Ascending aorta (tissue), 2 donors: ENCODE data around the gene CGB1. TPM values are rescaled to one million over a fixed set of nuclear protein-coding genes. Genes with fewer than 3 reads are reported as not detected.

Experiments used
- DNase-seq, 2 donors: peaks; one replicate each; pipeline ENCODE4 v3.0.0-alpha.2; 2019; ENCODE audit warnings: low spot score in 2 of 2
- H3K27ac ChIP-seq, 2 donors: fragments of 200-600 bp; sonication (generic); one replicate each; pipeline ENCODE4 v1.5.1; 2016 to 2017; ENCODE audit warnings: mild to moderate bottlenecking in 1 of 2
- H3K27me3 ChIP-seq: fragments of 200-600 bp; sonication (generic); one replicate; pipeline ENCODE4 v1.5.1; 2017
- H3K36me3 ChIP-seq, 2 donors: fragments of 200-600 bp; sonication (generic); one replicate each; pipeline ENCODE4 v1.5.1; 2016
- H3K4me1 ChIP-seq, 2 donors: fragments of 200-600 bp; sonication (generic); one replicate each; pipeline ENCODE4 v1.5.1; 2016 to 2017; ENCODE audit warnings: mild to moderate bottlenecking in 1 of 2
- H3K4me3 ChIP-seq, 2 donors: fragments of 200-600 bp; sonication (generic); one replicate each; pipeline ENCODE4 v1.5.1; 2016 to 2017; ENCODE audit warnings: mild to moderate bottlenecking in 1 of 2
- H3K9me3 ChIP-seq, 2 donors: fragments of 200-600 bp; sonication (generic); one replicate each; pipeline ENCODE4 v1.5.1; 2016
- CTCF ChIP-seq, 3 experiments: fragments of 200-600 bp in 2 of 3; fragments of 450-650 bp in 1 of 3; sonication (generic) in 2 of 3; IDR thresholded peaks; one replicate each; pipeline ENCODE4 v1.5.1; 2016 to 2019; ENCODE audit warnings: antibody characterized with exemption in 3 of 3, mild to moderate bottlenecking in 1 of 3, moderate library complexity in 1 of 3
- intact Hi-C: fragments of 100-400 bp; cut with DNase I; formaldehyde crosslinking; loops from one replicate; pipeline ENCODE4 v1.15.1; 2023
- total RNA-seq: library from RNA; depleted of rRNA; stranded (reverse); fragments of >200 nt; gene quantifications from one replicate; pipeline ENCODE4 v1.1.0, GENCODE V29; 2016

CGB1 gene
- total RNA-seq, 1 donor from 2014 or later: not detected

GRCh38 chr19:49011194-49011593 lies 25.5 kb downstream of the CGB1 start:
- intact Hi-C loops: no loop called here
- Histone ChIP-seq H3K36me3 (peaks cover 58 to 72% of the 10 kb centered on the region in 2 donors), H3K4me1 (no peaks in the 10 kb centered on the region), H3K27ac (no peak overlapping the region), H3K9me3 (no peaks in the 10 kb centered on the region), H3K4me3 (no peak overlapping the region), H3K27me3 (no peaks in the 10 kb centered on the region)
- TF ChIP-seq CTCF (IDR thresholded peaks at IDR 0.05): no peak
- DNase-seq: no peak

GRCh38 chr19:49010453-49010852 lies 26.2 kb downstream of the CGB1 start:
- Histone ChIP-seq H3K36me3 (peaks cover 61 to 74% of the 10 kb centered on the region in 2 donors), H3K4me3 (no peak overlapping the region), H3K9me3 (no peaks in the 10 kb centered on the region), H3K27ac (no peak overlapping the region), H3K27me3 (no peaks in the 10 kb centered on the region), H3K4me1 (no peaks in the 10 kb centered on the region)
- no peak for DNase-seq
- intact Hi-C loops: no loop called here
- TF ChIP-seq CTCF (IDR thresholded peaks at IDR 0.05): no peak

- intact Hi-C loops: no loop called here
- no peaks in the 10 kb centered on the region for H3K4me1 ChIP-seq
- no peaks in the 10 kb centered on the region for H3K27me3 ChIP-seq
- TF ChIP-seq CTCF (IDR thresholded peaks at IDR 0.05): no peak
- no peak overlapping the region for H3K27ac ChIP-seq
- H3K4me3 ChIP-seq: no peak overlapping the region
- DNase-seq: no peak
- peaks cover 66 to 74% of the 10 kb centered on the region in 2 donors for H3K36me3 ChIP-seq
- H3K9me3 ChIP-seq: no peaks in the 10 kb centered on the region
These were observed 26.9 kb downstream of the CGB1 start for GRCh38 chr19:49009828-49010227.

- H3K9me3 ChIP-seq: no peaks in the 10 kb centered on the region
- TF ChIP-seq CTCF (IDR thresholded peaks at IDR 0.05): no peak
- no peak for DNase-seq
- H3K27me3 ChIP-seq: no peaks in the 10 kb centered on the region
- intact Hi-C loops: no loop called here
- H3K4me1 ChIP-seq: no peaks in the 10 kb centered on the region
- no peak overlapping the region for H3K4me3 ChIP-seq
- peaks cover 75 to 85% of the 10 kb centered on the region in 2 donors for H3K36me3 ChIP-seq
- no peak overlapping the region for H3K27ac ChIP-seq
These were observed 29.8 kb downstream of the CGB1 start for GRCh38 chr19:49006905-49007304.

- no peaks in the 10 kb centered on the region for H3K27me3 ChIP-seq
- H3K9me3 ChIP-seq: no peaks in the 10 kb centered on the region
- H3K36me3 ChIP-seq: peaks cover 60 to 67% of the 10 kb centered on the region in 2 donors
- no peaks in the 10 kb centered on the region for H3K4me1 ChIP-seq
- no peak for TF ChIP-seq CTCF (IDR thresholded peaks at IDR 0.05)
- no peak overlapping the region for H3K27ac ChIP-seq
- intact Hi-C loops: no loop called here
- H3K4me3 ChIP-seq: no peak overlapping the region
- no peak for DNase-seq
These were observed 31.6 kb downstream of the CGB1 start for GRCh38 chr19:49004964-49005614.

- no peak for TF ChIP-seq CTCF (IDR thresholded peaks at IDR 0.05)
- peaks cover 54 to 58% of the 10 kb centered on the region in 2 donors for H3K36me3 ChIP-seq
- H3K9me3 ChIP-seq: no peaks in the 10 kb centered on the region
- H3K4me3 ChIP-seq: no peak overlapping the region
- no peaks in the 10 kb centered on the region for H3K4me1 ChIP-seq
- H3K27ac ChIP-seq: no peak overlapping the region
- intact Hi-C loops: no loop called here
- no peak for DNase-seq
- H3K27me3 ChIP-seq: no peaks in the 10 kb centered on the region
These were observed 32.6 kb downstream of the CGB1 start for GRCh38 chr19:49004133-49004532.
